Endothelial cell of umbilical vein (primary cell): ENCODE results near the gene CD58.

Experiments used
- EZH2 ChIP-seq: IDR thresholded peaks from 2 replicates; pipeline ENCODE4 v1.6.1; 2012; ENCODE audit warnings: borderline replicate concordance, low read depth, mild to moderate bottlenecking, moderate library complexity, low read length, inconsistent platforms; ENCODE audit not compliant: severe bottlenecking
- FOS ChIP-seq: IDR thresholded peaks from 2 replicates; pipeline ENCODE4 v1.6.1; 2011; ENCODE audit warnings: mild to moderate bottlenecking, low read length, moderate library complexity, borderline replicate concordance; ENCODE audit not compliant: insufficient read depth
- GATA2 ChIP-seq: IDR thresholded peaks from 2 replicates; pipeline ENCODE4 v1.7.0; 2011; ENCODE audit warnings: low read depth, mild to moderate bottlenecking, moderate library complexity, mixed read lengths, low read length; ENCODE audit not compliant: insufficient read length, insufficient read depth
- JUN ChIP-seq: IDR thresholded peaks from 2 replicates; pipeline ENCODE4 v1.6.1; 2011; ENCODE audit warnings: borderline replicate concordance, low read depth; ENCODE audit not compliant: insufficient read length, insufficient read depth
- MYC ChIP-seq: IDR thresholded peaks from one replicate; pipeline ENCODE4 v1.6.1; 2011; ENCODE audit warnings: mild to moderate bottlenecking, low read depth, low read length
- POLR2A ChIP-seq: IDR thresholded peaks from 2 replicates; pipeline ENCODE4 v1.6.1; 2012; ENCODE audit warnings: low read depth, mild to moderate bottlenecking, control low read depth, low read length
- POLR2AphosphoS5 ChIP-seq: IDR thresholded peaks from 2 replicates; pipeline ENCODE4 v1.6.1; 2012; ENCODE audit warnings: low read depth, mild to moderate bottlenecking, control low read depth, low read length, moderate library complexity; ENCODE audit not compliant: insufficient read depth
- TF ChIP-seq, protein P1 (sequence below), 2 donors: IDR thresholded peaks; 1 replicate in 1 of 2; 2 replicates in 1 of 2; pipeline ENCODE4 v1.5.1; 2011; ENCODE audit warnings: low read length in 2 of 2, mild to moderate bottlenecking in 2 of 2, moderate library complexity in 2 of 2, control low read depth in 1 of 2, inconsistent platforms in 1 of 2, low read depth in 1 of 2; ENCODE audit not compliant: insufficient read depth in 1 of 2; ENCODE audit errors: extremely low read depth in 1 of 2
- TF ChIP-seq, protein P2 (sequence below): IDR thresholded peaks from 2 replicates; pipeline ENCODE4 v1.6.1; 2011; ENCODE audit not compliant: insufficient read depth, insufficient read length

DNA sequence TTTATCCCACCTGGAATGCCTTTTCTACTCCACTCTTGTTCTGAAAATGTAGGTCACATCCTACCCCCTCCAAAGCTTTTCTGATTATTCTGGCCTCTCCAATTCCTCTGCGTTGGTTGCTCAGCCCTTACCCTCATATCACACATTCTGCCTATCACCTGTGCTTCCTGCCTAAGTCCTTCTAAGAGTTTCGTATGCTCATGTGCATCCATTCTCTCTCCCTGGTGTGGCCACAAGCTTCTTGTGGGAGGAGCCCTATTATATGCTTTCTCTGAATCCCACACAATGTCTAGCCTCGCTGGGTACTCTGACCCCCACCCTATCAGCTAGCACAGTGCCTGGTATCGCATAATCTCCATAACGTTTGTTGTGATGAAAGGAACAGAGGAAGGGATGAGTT, 54.2 kb downstream of the CD58 start:
- no peak for TF ChIP-seq POLR2A
- TF ChIP-seq, protein P1, sequence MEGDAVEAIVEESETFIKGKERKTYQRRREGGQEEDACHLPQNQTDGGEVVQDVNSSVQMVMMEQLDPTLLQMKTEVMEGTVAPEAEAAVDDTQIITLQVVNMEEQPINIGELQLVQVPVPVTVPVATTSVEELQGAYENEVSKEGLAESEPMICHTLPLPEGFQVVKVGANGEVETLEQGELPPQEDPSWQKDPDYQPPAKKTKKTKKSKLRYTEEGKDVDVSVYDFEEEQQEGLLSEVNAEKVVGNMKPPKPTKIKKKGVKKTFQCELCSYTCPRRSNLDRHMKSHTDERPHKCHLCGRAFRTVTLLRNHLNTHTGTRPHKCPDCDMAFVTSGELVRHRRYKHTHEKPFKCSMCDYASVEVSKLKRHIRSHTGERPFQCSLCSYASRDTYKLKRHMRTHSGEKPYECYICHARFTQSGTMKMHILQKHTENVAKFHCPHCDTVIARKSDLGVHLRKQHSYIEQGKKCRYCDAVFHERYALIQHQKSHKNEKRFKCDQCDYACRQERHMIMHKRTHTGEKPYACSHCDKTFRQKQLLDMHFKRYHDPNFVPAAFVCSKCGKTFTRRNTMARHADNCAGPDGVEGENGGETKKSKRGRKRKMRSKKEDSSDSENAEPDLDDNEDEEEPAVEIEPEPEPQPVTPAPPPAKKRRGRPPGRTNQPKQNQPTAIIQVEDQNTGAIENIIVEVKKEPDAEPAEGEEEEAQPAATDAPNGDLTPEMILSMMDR (IDR thresholded peaks at IDR 0.05; ENCODE audit: extremely low read depth in 1 of 2, insufficient read depth in 1 of 2, low read depth in 1 of 2, low read length in 2 of 2), result no peak
- no peak for TF ChIP-seq EZH2
- no peak for TF ChIP-seq POLR2AphosphoS5
- no peak for TF ChIP-seq FOS
- TF ChIP-seq, protein P2, sequence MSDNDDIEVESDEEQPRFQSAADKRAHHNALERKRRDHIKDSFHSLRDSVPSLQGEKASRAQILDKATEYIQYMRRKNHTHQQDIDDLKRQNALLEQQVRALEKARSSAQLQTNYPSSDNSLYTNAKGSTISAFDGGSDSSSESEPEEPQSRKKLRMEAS, result no peak
- no peak for TF ChIP-seq JUN
- TF ChIP-seq GATA2, result no peak
- no peak for TF ChIP-seq MYC
